Mucosa of descending colon (tissue), 3 donors: Measurements from ENCODE around the gene INPP4B. TPM values are rescaled to one million over a fixed set of nuclear protein-coding genes. Genes with fewer than 3 reads are reported as not detected.

Experiments
- ATAC-seq: fragments of 200-7000 bp; cut with Tn5 transposase; one replicate; pipeline ENCODE4 v1.9.1; 2020; ENCODE audit warnings: mild to moderate bottlenecking, moderate library complexity
- DNase-seq, 3 donors: peaks; one replicate each; pipeline ENCODE4 v3.0.0-alpha.2; 2020
- H3K36me3 ChIP-seq: fragments of 200-600 bp; one replicate; pipeline ENCODE4 v1.8.0; 2021; ENCODE audit warnings: low read depth, mild to moderate bottlenecking
- H3K4me1 ChIP-seq: fragments of 200-600 bp; one replicate; pipeline ENCODE4 v1.8.0; 2021; ENCODE audit warnings: low read depth, mild to moderate bottlenecking
- H3K4me3 ChIP-seq: fragments of 200-600 bp; one replicate; pipeline ENCODE4 v1.8.0; 2021; ENCODE audit warnings: mild to moderate bottlenecking
- H3K9me3 ChIP-seq: fragments of 200-600 bp; one replicate; pipeline ENCODE4 v1.8.0; 2021; ENCODE audit warnings: mild to moderate bottlenecking
- intact Hi-C, 2 donors: fragments of 100-400 bp; cut with DNase I in 1 of 2; cut with micrococcal nuclease in 1 of 2; formaldehyde crosslinking; loops; one replicate each; pipeline versions ENCODE4 v1.11.0 to v1.11.1; 2022; cut with DNase I, micrococcal nuclease
- total RNA-seq, 3 donors: library from RNA; stranded (reverse); fragmentation: NEBNext Ultra II Directional in 2 of 3; extraction: Animal tissue kit (Norgen Biotek cat#: 25700) in 2 of 3; gene quantifications; one replicate each; pipeline versions ENCODE4 v1.2.1 to v1.2.4, GENCODE V29; 2021 to 2023
- TF ChIP-seq, protein P1 (sequence below): fragments of 200-600 bp; IDR thresholded peaks from one replicate; pipeline ENCODE4 v1.8.0; 2022; ENCODE audit warnings: antibody characterized with exemption, mild to moderate bottlenecking
- donor health status: DM: no; HTN: no; CAD: no; lungs with moderate emphysema.
- donor health status: DM: no; HTN: no; CAD: no.
- donor health status: DM: no; HTN: yes; CAD: no.

The INPP4B gene
- total RNA-seq, 3 donors from 2014 or later: 22.2 to 27.3 (median 24.1) TPM

DNA sequence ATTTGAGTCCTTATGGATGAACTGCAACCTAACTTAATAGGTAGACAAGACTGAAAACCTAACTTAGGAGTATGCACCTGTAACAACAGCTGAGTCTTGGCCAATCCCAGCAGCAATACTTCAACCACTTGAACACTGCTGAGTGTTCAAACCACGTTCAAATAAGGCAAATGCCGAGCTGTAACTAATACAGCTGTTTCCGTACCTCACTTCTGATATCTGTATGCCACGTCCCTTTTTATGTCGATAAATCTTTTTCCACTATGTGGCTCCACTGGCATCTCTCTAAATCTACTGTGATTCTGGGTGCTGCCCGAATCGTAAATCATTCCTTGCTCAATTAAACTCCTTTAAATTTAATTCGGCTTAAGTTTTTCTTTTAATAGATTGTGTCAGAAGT lies 459.7 kb downstream of the INPP4B start:
- DNase-seq: no peak
- Histone ChIP-seq H3K36me3 (no peaks in the 10 kb centered on the region), H3K4me1 (no peaks in the 10 kb centered on the region), H3K4me3 (no peak overlapping the region), H3K9me3 (no peaks in the 10 kb centered on the region)
- TF ChIP-seq, protein P1, sequence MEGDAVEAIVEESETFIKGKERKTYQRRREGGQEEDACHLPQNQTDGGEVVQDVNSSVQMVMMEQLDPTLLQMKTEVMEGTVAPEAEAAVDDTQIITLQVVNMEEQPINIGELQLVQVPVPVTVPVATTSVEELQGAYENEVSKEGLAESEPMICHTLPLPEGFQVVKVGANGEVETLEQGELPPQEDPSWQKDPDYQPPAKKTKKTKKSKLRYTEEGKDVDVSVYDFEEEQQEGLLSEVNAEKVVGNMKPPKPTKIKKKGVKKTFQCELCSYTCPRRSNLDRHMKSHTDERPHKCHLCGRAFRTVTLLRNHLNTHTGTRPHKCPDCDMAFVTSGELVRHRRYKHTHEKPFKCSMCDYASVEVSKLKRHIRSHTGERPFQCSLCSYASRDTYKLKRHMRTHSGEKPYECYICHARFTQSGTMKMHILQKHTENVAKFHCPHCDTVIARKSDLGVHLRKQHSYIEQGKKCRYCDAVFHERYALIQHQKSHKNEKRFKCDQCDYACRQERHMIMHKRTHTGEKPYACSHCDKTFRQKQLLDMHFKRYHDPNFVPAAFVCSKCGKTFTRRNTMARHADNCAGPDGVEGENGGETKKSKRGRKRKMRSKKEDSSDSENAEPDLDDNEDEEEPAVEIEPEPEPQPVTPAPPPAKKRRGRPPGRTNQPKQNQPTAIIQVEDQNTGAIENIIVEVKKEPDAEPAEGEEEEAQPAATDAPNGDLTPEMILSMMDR: no peak
- no peak for ATAC-seq
- intact Hi-C loops: no loop called here

DNA sequence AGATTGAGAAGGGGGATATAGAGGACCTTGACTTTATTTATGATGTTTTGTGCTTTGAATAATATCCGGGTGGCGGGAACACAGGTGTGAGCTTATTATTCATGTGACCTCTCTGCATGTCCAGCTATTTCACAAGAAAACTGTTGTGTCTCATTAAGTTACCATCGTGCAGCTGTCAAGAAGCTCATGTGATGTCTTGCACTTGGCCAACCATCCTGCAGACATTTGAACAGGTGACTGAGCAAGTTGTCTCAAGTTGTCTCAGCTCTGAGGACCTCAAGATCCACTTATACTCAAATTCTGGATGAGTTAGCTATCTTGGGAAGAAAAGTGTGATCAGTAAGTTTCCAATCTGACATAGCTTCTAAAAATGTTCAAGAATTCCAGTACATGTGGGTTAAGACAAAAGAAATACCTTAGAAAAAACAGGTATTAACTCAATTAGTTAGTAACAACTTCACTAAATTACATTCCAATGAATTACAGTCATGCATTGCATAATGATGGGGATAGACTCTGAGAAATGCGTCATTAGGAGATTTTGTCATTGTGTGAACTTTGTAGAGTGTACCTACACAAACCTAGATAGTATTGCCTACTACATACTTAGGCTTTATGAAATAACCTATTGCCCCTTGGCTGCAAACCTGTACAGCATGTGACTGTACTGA lies 462.2 kb downstream of the INPP4B start:
- no peak for ATAC-seq
- H3K36me3 ChIP-seq: no peaks in the 10 kb centered on the region
- intact Hi-C loops: no loop called here
- no peaks in the 10 kb centered on the region for H3K9me3 ChIP-seq
- TF ChIP-seq, protein P1: no peak
- no peak overlapping the region for H3K4me3 ChIP-seq
- no peaks in the 10 kb centered on the region for H3K4me1 ChIP-seq
- DNase-seq: no peak

DNA sequence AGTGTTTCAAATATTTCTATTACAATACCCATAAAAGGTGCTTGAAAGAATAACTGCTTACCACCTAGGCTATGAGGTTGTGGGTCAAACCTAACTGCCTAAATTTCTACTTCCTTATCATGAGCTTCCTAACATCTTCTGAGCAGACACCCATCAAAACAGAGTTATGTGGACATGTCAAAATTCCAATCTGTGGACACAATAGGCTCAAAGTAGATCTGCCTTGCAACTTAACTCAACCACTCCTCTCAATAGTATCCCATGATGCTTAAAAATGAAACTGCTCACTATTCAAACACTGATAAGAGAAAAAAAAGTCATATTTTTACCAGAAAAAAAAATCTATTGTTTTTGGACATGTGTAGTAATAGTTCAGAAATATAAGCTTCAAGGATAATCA lies 462.7 kb downstream of the INPP4B start:
- ATAC-seq (no peak), DNase-seq (no peak)
- TF ChIP-seq, protein P1: no peak
- H3K36me3 ChIP-seq: no peaks in the 10 kb centered on the region
- H3K9me3 ChIP-seq: no peaks in the 10 kb centered on the region
- intact Hi-C loops: no loop called here
- H3K4me1 ChIP-seq: no peaks in the 10 kb centered on the region
- no peak overlapping the region for H3K4me3 ChIP-seq

DNA sequence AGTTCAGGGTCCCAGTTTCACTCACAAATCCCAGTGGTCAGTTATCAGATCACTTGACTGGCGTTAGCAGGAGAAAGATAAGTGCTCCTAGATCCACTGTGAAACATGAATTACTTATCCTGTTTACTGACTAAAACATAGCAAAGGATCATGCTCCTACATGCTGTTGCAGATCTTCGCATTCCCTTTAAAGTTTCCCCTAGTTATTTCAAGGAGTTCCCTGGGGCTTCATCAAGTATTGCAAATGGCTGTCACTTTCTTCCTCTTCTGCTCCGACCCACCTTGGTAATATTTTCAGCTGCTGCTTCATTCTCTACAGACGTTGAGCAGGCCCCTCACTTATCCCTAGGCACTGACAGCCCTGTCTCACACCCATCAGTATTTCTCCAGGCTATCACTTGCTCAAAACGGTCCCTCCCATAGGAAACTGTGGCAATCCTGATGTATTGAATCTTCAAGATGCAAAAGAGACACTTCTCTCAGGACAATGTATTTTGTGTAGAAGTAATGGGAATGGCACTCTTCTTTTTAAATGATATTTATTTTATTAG lies 466.0 kb downstream of the INPP4B start:
- no peak for ATAC-seq
- H3K36me3 ChIP-seq: no peaks in the 10 kb centered on the region
- no peaks in the 10 kb centered on the region for H3K4me1 ChIP-seq

DNA sequence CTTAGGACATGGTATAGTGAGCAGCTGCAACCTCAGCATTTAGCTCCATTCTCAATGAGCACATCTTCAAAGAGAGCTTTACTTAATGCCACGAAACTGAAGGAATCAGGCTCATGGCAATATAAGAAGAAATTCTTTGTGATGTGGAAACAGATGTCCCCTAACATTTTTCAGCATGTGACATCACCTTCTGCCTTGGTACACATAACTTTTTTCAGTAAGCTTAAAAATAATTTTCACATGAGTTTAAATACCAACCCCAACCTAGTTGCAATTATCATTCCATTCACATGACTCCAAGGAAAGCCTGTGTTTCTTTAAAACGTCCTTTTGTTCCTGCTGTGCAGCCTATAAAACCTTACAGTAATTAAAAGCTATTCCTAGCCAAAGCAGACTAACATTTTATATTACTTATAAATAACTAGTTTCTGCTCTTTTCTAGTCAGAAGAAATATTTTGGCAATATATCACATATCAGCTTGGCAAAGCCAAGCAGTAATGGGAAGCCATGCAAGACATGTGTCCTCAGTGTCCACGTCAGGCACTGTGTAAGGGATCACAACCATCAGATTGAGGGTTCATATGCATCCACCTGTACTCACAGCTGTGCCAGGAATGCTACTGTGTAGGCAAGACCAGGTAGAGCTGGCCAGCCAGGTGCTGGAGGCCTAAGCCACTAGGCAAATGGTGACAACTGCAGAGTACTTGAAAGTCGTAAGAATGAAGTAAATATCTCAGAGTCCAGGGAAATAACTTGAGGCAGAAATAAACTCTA lies 466.6 kb downstream of the INPP4B start:
- Histone ChIP-seq H3K4me1 (no peaks in the 10 kb centered on the region), H3K9me3 (no peaks in the 10 kb centered on the region), H3K36me3 (no peaks in the 10 kb centered on the region), H3K4me3 (no peak overlapping the region)
- DNase-seq: no peak
- ATAC-seq: peak; percentile 54
- TF ChIP-seq, protein P1: no peak
- intact Hi-C loops: no loop called here

More for the DNA sequence above, 466.0 kb downstream of the INPP4B start:
- Histone ChIP-seq H3K9me3 (no peaks in the 10 kb centered on the region), H3K4me3 (no peak overlapping the region)
- DNase-seq: no peak
- TF ChIP-seq, protein P1: no peak
- intact Hi-C loops: no loop called here
